Prostate gland (tissue), 2 donors: ENCODE measurements around the gene DOCK2. TPM values are rescaled to one million over a fixed set of nuclear protein-coding genes. Genes with fewer than 3 reads are reported as not detected.

Source experiments
- DNase-seq: peaks from one replicate; pipeline ENCODE4 v3.0.0-alpha.2; 2019; ENCODE audit warnings: low spot score
- H3K27ac ChIP-seq, 2 donors: fragments of 200-600 bp; sonication (generic); 2 replicates each; pipeline ENCODE4 v1.5.1; 2017 to 2019
- H3K27me3 ChIP-seq: fragments of 200-600 bp; sonication (generic); replicated peaks from 2 replicates; pipeline ENCODE4 v1.5.1; 2019; ENCODE audit not compliant: insufficient read depth
- H3K36me3 ChIP-seq, 2 donors: fragments of 200-600 bp; sonication (generic); 1 replicate in 1 of 2; 2 replicates in 1 of 2; pipeline versions ENCODE4 v1.5.1 to v1.8.1; 2017 to 2019
- H3K4me1 ChIP-seq: fragments of 200-600 bp; sonication (generic); replicated peaks from 2 replicates; pipeline ENCODE4 v1.5.1; 2019
- H3K4me3 ChIP-seq, 2 donors: fragments of 200-600 bp; sonication (generic); 2 replicates each; pipeline ENCODE4 v1.5.1; 2017 to 2019
- H3K9me3 ChIP-seq: fragments of 200-600 bp; sonication (generic); 2 replicates; pipeline ENCODE4 v1.5.1; 2017
- CTCF ChIP-seq, 4 experiments: fragments of 200-600 bp in 2 of 4; fragments of 450-650 bp in 2 of 4; sonication (generic) in 2 of 4; IDR thresholded peaks; 1 replicate in 3 of 4; 2 replicates in 1 of 4; pipeline ENCODE4 v1.5.1; 2016 to 2019; ENCODE audit warnings: antibody characterized with exemption in 4 of 4, mild to moderate bottlenecking in 2 of 4, moderate library complexity in 2 of 4
- POLR2A ChIP-seq: fragments of 450-650 bp; IDR thresholded peaks from one replicate; pipeline ENCODE4 v1.6.1; 2016; ENCODE audit warnings: antibody characterized with exemption, mild to moderate bottlenecking
- POLR2AphosphoS5 ChIP-seq: sonication (generic); formaldehyde crosslinking; IDR thresholded peaks from one replicate; pipeline ENCODE4 v1.6.1; 2017; ENCODE audit warnings: antibody characterized with exemption
- WGBS: methylation state at CpG from one replicate; pipeline ENCODE4 v1.1.5; 2018; 5-methylcytosine and 5-hydroxymethylcytosine counted together
- intact Hi-C: fragments of 100-400 bp; cut with DNase I; formaldehyde crosslinking; loops from one replicate; pipeline ENCODE4 v1.14.2; 2022
- total RNA-seq, 2 donors: library from RNA; depleted of rRNA; stranded (reverse); fragments of >200 nt; gene quantifications; one replicate each; pipeline ENCODE4 v1.1.0, GENCODE V29; 2016

The DOCK2 gene
- total RNA-seq, 2 donors from 2014 or later: 2.5 to 6.2 TPM

DNA sequence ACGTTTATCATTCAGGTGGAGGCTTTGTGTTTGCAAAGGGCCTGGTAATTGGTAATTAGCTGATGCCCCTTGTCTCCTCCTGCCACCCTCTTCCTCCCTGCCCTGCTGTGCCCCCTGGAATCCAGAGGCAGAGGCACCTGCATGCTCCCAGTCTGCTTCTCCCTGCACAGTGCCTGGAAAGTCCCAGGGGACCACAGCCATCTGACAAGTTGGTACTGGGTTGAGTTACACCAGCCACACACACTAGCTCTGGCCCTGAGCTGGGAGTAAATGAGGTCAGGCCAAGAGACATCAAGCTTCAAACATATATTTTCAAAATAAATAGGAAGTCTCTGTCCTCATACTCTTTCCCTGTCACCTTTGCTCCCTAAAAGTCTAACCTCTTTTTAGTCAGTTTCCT lies 286.9 kb downstream of the DOCK2 start:
- 55% methylated on average over 1 of the region's 1 CpG for WGBS
- H3K4me3 ChIP-seq: no peak overlapping the region
- intact Hi-C loops: no loop called here
- H3K27me3 ChIP-seq: no peaks in the 10 kb centered on the region
- DNase-seq: no peak
- H3K9me3 ChIP-seq: no peaks in the 10 kb centered on the region
- no peaks in the 10 kb centered on the region for H3K4me1 ChIP-seq
- TF ChIP-seq POLR2A (no peak), POLR2AphosphoS5 (no peak), CTCF (IDR thresholded peaks at IDR 0.05) (no peak)
- H3K36me3 ChIP-seq: no peaks in the 10 kb centered on the region
- no peak overlapping the region for H3K27ac ChIP-seq

- Histone ChIP-seq H3K27ac (peak overlapping the region in 1 of 2 donors; percentile 29), H3K27me3 (no peaks in the 10 kb centered on the region), H3K4me3 (no peak overlapping the region), H3K4me1 (peaks cover 14% of the 10 kb centered on the region), H3K9me3 (no peaks in the 10 kb centered on the region), H3K36me3 (no peaks in the 10 kb centered on the region)
- 15% methylated on average over 1 of the region's 1 CpG for WGBS
- no peak for DNase-seq
- no peak for TF ChIP-seq POLR2A
- TF ChIP-seq CTCF (IDR thresholded peaks at IDR 0.05): no peak
- no peak for TF ChIP-seq POLR2AphosphoS5
- intact Hi-C loops: no loop called here
Observed at GRCh38 chr5:169933127-169933526, 296.1 kb downstream of the DOCK2 start.

GRCh38 chr5:169933616-169934015 lies 296.5 kb downstream of the DOCK2 start:
- peak; percentile 31 for DNase-seq
- peak overlapping the region in 1 of 2 donors; percentile 29 for H3K27ac ChIP-seq
- no peaks in the 10 kb centered on the region for H3K36me3 ChIP-seq
- no peaks in the 10 kb centered on the region for H3K27me3 ChIP-seq
- no peak overlapping the region for H3K4me3 ChIP-seq
- TF ChIP-seq POLR2AphosphoS5 (peak; percentile 18), POLR2A (no peak)
- H3K4me1 ChIP-seq: peaks cover 14% of the 10 kb centered on the region
- H3K9me3 ChIP-seq: no peaks in the 10 kb centered on the region
- 9% methylated on average over 7 of the region's 7 CpGs for WGBS
- intact Hi-C loops: no loop called here

- H3K27ac ChIP-seq: no peak overlapping the region
- H3K4me3 ChIP-seq: no peak overlapping the region
- TF ChIP-seq POLR2A (no peak), CTCF (IDR thresholded peaks at IDR 0.05) (no peak), POLR2AphosphoS5 (no peak)
- no peaks in the 10 kb centered on the region for H3K9me3 ChIP-seq
- H3K27me3 ChIP-seq: no peaks in the 10 kb centered on the region
- intact Hi-C loops: no loop called here
- 37% methylated on average over 7 of the region's 7 CpGs for WGBS
- no peaks in the 10 kb centered on the region for H3K36me3 ChIP-seq
- DNase-seq: peak; percentile 12
- peaks cover 14% of the 10 kb centered on the region for H3K4me1 ChIP-seq
Observed at GRCh38 chr5:169934990-169935389, 297.9 kb downstream of the DOCK2 start.

- intact Hi-C loops: no loop called here
- Histone ChIP-seq H3K4me3 (no peak overlapping the region), H3K27me3 (no peaks in the 10 kb centered on the region), H3K4me1 (peaks cover 14% of the 10 kb centered on the region), H3K9me3 (no peaks in the 10 kb centered on the region), H3K27ac (no peak overlapping the region), H3K36me3 (no peaks in the 10 kb centered on the region)
- TF ChIP-seq CTCF (IDR thresholded peaks at IDR 0.05) (no peak), POLR2A (no peak), POLR2AphosphoS5 (no peak)
- DNase-seq: no peak
- 53% methylated on average over 5 of the region's 5 CpGs for WGBS
Observed at GRCh38 chr5:169935762-169936161, 298.7 kb downstream of the DOCK2 start.
